ENCODE results near the gene KRT9.
"Not testable (repeated sequence)": the region's sequence is repeated elsewhere in the genome, so short reads cannot be mapped to it uniquely, and the experiment has no call there.

The KRT9 gene

DNA sequence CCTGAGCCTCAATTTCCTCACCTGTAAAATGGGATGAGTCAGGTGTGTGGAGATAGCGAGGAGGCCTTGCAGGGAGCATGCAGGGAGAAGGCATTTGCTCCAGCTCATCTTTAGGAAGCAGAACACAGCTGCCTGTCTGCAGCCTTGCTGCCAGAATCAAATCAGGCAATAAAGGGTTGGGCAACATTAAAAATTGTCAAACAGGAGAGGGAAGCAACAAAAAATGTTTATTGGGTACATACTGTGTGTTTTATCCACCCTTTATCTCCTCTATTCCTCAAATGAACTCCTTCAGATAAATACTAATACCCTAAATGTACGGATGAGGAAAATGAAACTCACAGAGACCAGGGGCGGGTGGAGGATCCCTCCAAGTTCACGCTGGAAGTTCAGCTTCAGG lies 28.5 kb upstream of the KRT9 start:
- no peak for DNase-seq

DNA sequence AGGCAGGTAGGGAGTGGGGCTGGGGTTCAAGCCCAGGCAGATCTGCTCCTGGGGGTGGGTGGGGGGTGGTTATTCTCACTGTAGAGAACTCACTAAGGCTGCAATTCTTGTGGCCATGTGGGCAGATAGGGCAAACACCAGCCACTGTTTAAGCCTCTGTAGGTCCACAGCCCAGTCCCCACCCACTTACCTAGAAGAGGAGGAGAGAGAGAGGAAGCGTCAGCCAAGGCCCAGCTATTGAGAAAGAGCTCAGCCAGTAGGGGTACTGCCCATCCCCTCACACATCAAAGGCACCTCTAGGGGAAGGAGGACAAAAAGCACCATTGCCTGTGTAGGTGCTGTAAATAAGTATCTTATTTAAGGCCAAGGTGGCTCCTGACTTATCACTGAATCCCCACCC lies 27.8 kb upstream of the KRT9 start:
- DNase-seq: no peak

DNA sequence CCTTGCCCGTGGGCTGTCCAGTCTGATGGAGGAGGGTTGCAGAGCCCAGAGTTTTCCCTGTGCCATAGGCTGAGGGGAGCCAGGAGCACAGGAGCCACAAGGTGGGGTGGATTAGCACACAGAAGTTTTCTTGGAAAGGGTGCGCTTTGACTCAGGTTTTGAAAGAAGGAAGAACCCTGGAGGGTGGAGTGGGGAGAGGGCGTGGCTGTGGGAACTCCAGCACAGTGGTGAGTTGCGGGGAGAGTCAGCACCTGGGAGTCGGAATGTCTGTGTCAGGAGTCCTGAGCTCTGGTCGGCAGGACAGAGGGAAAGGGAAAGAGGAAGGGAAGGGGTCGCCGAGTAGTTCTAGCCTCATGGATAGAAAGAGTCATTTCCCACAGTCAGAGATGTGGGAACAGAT lies 23.7 kb upstream of the KRT9 start:
- no peak for DNase-seq

DNA sequence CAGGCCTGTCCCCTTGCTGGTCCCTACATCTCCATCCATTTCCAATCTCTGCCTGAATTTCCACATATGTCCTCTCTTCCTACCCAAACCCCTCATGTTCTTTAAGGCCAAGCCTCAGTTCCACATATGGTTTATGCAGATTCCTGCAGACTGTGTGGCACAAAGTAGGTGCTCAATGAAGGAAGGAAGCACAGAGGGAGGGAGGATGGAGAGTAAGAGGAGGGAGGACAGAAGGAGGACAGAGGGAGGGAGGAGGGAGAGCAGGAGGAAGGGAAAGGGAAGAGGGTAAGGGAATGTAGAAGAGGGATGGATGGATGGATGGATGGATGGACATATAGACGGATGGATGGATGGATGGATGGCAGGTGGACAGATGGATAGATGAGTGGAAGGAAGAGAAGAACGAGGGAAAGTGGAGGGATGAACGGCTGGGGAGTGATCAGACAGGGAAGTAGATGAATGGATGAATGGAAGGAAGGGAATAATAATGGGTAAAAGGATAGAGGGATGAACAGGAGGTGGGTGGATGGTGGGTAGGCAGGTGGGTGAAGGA lies 22.6 kb upstream of the KRT9 start:
- no peak for DNase-seq

DNA sequence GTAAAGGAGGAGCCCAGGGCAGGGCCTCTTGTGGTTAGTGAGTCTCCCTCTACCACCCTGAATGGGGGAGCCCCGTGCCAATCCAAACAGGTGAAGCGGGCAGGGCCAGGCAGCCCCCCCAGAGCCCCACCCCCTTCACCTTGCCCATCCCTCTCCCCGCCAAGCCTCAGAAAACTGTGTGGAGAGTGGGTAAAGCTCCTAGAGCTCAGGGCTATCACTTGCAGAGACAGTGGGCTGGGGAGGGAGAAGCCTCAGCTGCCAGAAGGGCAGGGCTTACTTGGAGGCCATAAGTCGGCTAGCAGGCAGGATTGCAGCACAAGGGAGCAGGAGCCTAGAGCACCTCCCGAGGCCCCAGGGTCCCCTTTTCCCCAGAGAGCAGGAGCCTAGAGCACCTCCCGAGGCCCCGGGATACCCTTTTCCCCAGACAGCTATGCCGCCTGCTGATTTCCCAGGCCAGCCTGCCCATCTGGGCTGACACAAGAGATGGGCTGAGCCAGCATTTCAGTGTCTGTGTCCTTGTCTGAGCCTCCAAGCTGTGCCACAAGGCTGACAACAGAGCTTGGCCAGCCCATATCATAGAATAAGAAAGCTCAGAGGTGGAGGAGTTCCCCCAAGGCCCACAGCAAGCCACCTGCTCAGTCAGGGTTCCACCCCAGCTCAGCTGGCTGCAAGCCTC lies 21.6 kb upstream of the KRT9 start:
- no peak for DNase-seq

DNA sequence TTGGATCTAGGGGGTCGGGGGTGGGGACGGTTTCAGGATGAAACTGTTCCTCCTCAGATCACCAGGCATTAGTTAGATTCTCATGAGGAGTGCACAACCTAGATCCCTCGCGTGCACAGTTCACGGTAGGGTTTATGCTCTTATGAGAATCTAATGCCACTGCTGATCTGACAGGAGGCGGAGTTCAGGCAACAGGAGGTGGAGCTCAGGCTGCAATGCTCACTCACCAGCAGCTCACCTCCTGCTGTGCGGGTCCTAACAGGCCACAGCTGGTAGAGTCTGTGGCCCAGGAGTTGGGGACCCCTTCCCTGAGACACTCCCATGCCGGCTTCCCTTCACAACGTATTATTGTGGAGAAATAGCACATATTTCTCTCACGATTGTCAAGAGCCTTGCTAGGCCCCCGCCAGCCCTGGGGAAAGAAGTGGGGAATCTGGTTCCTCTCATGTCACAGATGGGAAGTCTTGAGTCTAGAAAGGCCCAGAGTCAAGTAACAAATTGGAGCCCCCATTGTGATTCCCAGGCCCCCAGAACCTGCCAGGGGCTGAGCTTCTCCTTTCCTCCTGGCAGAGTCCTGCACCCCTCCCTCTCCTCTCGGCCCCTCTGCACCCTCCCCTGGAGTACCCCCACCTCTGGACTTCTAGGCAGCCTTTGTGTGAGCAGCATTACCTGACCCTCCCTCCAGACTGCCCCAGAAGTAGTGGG lies 20.9 kb upstream of the KRT9 start:
- no peak for DNase-seq

DNA sequence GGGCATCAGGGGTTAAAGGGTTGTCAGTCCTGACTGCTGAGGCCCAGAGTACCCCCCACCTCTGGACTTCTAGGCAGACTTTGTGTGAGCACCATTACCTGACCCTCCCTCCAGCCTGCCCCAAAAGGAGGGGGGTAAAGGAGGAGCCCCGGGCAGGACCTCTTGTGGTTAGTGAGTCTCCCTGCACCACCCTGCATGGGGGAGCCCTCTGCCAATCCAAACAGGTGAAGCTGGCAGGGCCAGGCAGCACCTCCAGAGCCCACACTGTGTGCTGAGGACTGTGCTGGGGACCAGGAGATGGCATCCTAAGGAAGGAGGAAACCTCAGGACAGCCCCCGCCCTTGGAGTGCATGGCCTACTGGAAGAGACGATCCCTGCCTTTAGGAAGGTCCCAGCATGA lies 17.4 kb upstream of the KRT9 start:
- DNase-seq: no peak

DNA sequence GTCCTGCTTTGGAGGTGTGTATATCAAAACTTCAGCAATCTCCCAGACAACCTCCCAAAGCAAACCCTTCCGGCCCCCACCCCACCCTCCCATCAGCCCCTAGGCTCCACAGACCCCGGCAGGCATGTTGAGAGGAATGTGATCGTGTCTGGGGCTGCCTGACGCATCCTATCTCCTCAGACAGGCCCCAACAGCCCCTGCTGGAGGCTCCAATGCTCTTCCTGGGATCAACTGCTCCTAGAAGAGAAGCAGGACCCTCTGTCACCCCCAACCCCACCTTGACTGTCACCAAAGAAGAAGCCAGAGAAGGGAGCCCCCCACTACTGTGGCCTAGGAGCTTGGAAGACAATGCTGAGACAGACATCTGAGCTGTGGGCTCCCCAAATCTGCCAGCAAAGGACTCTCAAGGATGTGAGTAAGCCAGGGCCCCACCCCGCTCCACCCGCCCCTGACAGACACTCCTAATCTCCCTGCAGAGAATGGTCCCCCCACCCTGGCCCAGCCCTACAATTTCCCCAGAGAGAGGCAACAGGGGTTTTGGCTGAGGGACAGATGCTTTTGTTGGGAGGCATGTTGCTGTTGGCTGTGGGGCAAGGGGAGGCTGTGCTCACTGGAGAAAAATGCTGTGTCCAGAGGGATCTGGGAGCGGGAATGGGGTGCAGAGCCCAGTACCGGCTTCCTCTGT lies 16.4 kb upstream of the KRT9 start:
- DNase-seq: no peak

DNA sequence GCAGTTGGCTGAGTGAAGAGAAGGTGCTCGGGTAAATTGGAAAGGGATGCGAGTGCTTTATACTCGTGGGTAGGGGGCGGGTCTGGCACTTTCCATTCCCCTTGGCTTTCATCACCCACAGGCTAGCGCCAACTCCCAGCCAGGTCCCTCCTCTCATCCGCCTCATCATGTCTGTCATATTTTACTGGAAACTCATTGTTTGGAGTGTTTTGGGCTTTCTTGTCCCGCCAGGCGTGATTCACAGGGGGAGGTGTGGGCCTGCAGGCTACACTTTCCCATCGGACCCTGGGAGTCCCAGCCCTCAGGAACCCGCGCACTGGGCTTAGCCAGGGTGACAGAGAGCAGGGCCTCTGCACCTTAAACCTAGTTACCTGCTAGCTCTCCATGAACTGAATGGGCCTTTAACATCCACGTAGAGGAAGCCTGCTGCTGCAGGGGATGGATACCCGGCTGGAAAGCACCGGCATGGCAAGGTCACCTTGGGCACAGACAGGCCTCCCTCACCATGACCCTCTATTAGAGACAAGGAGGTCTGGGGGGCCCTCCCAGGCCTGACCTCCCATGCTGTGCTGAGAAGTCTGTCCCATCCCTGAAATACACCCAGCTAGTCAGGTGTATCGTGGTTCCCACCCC lies 15.1 kb upstream of the KRT9 start, which contains the start of gene KRT14:
KRT14 (minus strand) TSS at position 33 of the 633 bp plus-strand sequence. CDS start 61 bp downstream, outside the sequence.
- no peak for DNase-seq

DNA sequence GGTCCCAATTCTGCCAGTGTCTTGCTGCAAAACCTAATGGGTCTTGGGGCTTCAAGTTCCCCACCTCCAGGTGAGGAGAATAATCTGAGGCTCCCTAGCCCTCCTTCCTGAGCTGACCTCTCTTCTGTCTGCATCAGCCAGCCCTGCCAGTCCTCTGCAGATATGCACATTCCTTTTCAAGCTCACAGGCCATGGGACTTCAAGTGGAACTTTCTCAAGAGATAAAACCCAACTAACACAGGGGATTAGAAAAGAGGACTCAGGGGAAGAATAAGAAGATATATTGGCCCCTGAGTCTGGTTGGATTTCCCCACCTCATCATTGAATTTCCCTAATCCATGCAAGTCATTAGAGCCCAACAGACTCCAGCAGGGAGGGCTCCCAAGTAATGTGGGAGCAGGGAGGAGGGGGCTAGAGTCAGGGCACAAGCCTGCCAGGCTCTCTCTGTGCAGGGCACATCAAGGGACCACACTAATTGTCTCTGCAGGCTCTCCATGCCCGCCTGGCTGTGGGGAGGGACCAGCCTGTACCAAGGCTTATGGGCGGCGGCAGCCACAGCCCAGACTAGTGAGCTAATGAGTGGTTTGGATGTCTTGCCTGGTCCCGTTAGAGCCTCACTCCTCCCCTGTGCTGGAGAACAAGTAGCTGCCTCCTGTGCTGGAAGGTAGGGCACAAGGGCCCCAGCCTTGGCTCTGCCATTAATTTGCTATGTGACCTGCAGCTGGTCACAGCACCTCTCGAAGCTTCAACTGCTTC lies 13.6 kb upstream of the KRT9 start:
- no peak for DNase-seq

DNA sequence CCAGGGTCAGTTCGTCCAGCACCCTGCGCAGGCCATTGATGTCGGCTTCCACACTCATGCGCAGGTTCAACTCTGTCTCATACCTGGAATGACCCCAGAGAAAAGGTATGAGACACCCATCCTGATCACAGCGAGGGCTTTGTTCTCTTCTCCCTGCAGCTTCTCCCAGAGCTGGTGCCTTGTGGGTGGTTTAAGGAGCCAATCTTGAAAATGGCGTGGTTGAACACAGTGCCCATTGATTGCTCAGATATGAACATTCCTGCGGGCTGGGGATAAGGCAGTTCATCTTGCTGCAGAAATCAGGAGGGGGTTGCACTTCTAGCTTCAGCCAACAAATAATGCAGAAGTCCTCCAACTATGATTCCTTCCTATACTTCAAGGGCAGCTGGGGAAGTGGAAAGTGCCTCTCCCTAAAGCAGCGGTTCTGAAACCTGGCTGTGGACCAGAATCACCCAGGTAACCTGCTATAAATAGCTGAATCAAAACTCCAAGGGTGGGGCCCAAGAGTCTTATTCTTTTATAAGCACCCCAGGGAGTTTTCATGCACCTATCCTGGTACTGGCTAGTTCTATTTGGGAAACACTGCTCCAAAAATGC lies 12.6 kb upstream of the KRT9 start:
- DNase-seq: not testable (repeated sequence)

DNA sequence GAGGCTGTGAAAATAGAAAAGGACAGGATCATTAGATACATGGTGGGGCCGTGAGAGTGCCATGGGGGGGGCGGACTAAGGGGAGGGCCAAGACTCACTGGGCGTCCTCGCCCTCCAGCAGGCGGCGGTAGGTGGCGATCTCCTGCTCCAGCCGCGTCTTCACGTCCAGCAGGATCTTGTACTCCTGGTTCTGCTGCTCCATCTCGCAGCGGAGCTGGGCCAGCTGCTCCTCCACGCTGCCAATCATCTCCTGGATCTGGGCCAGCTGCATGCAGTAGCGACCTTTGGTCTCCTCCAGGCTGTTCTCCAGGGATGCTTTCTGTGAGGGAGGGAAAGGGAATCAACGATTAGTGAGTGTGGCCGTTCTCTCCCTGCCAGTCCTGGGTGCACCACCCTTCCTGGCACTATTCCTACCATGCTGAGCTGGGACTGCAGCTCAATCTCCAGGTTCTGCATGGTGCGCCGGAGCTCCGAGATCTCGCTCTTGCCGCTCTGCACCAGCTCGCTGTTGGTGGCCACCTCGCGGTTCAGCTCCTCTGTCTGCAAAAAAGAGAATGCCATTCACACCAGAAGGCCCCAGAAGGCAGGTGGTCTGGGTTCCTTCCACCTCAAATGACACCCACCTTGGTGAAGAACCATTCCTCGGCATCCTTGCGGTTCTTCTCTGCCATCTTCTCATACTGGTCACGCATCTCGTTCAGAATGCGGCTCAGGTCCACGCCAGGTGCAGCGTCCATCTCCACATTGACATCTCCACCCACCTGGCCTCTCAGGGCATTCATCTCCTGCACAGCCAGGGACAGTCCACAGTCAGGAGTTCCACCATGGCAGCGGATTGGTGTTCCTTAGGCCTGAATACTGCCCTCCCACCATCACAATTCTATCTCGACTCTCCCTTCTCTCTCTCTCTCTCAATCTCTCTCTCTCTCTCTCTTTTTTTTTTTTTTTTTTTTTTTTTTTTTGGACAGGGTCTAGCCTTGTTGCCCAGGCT lies 11.6 kb upstream of the KRT9 start:
- no peak for DNase-seq

DNA sequence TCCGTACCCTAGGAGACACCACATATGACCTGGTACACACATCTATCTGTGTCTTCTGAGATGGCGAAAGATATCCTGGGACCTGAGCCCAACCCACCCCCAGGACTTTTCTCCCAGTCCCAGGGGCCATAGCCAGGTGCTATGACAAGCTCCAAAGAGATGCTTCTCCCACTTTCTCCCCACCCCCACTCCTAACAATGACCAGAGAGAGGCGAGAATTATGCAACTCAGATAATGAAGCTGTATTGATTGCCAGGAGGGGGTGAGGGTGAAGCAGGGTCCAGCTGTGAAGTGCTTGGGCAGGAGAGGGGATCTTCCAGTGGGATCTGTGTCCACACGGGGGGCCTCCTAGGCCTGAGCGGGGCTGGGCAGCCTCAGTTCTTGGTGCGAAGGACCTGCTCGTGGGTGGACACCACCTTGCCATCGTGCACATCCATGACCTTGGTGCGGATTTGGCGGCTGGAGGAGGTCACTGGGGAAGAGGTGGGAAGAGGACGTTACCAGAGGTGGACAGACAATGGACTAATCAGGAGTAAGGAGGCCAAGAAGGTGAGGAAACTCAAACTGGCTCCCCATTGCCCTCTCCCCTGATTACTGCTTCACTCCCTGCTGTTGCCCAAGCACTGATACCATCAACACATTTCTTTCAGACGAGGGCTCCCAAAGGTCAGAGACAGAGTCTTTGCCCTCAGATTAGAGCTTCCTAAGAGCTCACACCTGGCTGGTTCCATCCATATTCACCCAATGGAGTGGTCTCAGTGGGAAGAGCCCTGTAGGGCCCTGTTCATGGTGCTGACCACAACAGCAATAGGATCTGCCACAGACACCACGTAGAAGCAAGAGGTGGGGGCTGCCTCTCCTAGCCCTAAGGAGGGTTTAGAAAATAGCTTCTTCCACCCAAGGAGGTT lies 10.5 kb upstream of the KRT9 start:
- DNase-seq: not testable (repeated sequence)

DNA sequence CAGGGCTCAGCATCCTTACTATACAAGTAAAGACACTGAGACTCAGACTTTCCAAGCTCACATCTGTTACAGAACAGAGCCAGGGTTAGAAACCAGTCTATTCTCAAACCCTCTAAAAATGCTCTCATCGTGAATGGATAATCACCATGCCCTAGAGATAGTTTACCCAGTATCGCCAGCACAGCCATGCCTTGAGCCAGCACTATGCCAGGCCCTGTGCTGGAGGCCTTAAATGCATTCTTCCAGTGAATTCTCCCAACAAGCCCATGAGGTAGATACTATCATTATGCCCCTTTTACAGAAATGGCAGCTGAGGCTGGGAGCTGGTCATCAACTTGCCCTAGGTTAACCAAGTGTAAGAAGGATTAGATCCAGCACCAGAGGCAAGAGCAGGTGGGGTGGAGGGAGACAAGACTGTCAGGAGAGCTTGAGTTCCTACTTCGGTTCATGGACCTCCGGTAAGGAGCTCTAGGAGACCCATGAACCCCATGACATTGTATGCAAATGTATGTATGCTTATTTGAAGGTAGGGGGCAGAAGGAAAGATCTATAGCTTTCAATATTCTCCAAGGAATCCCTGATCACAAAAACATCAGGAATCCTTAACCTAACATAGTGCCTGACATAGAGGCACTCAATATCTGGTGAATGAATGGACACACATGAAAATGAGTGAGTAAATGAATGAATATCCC lies 9.7 kb upstream of the KRT9 start:
- no peak for DNase-seq

DNA sequence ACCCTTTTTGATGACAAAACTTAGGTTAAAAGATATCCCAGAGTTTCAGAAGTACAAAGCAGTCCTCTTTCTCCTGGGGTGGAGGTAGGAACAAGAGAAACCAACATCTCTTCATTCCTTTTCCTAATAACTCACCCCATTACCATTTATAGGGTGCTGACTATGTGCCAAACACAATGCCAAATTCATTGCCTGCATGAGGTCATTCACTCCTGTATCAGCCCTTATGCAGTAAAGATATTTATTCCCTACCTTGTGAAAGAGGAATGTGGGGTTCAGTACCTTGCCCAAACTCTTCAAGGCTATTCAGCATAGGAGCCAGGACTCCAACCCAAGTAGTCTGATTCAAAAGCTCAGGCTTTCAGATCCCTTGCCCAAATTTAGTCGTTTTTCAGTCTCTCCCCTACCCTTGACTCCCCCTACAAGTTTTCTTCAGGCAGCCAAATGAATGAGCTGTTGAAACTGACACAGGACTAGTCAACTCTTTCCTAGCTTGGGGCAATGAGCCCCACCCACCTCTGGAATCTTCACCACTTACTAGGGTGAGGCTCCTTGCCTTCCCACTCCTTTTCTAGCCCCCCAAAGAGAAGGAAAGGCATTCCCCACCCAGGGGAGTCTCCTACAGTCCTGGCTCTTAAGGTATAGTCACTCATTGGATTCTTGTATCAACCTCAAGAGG lies 9.0 kb upstream of the KRT9 start:
- no peak for DNase-seq

DNA sequence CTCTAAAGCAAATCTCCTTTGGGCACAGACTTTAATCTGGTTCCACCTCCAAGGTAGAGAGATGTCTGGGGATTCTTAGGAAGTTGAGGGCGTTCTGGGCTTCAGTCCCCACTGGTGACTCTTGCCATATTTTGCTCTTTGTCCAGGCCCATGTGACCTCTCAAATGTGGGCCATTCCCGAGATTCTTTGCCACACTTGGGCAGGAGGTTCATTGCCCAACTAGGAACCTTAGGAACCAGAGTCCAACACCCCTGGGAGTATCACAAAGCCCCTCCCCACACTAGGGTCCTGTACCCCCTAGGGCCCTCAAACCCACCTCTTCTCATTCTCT lies 8.4 kb upstream of the KRT9 start:
- no peak for DNase-seq

DNA sequence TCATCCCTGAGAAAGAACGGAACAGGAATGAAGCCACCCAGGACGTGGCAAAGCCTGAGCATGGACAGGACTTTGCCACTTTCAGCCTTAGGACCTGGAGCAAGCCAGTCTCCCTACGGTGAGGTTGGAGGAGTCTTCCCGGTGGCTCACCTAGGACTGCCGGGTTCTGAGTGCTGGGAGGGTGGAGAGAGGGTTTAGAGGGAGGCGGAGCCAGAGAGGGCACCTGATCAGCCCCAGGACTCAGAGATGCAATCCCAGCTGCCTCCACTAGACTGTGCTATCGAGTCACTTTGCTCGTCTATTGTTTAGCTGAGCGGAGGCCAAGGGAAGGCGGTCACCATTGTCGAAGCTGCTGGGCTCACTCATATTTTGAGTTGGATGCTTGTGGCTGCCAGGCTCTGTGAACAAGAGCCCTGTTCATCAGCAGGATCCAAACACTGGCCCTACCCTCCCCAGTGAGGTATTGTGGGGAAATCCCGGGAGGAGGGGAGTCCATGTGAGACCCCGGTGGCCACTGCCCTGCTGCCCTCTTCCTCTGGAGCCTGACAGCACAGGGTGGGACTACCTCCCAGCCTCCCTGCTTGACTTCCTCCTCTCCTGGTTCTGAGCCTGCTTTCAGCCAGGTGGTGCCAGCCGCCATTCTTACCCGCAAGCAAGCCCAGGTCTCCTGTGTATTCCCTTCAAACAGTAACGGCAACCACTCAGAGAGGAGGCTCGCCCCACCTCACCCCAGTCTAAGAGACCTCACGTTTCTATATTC lies 7.8 kb upstream of the KRT9 start:
- DNase-seq: peak; percentile 87

DNA sequence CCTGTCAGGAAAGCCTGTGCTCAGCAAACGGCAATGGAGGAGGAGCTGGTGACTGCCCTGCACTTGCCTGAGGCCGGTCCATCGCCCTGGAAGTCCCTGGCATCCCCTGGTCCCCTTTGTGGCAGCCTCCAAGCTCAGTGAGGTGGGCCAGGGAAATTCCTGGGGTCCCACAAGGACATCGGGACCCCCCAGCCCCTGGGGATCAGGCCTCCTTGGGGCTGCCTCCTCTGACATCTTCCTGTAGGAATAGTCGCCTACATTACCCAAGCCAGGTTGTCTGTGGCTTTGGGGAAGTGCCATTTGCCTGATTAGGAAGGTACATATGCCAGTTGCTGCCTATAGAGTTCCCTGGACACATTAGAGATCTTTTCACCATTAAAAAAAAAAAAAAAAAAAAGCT lies 7.1 kb upstream of the KRT9 start:
- DNase-seq: no peak
